Suprapubic skin (tissue), 3 donors: Measurements from ENCODE around the gene NEXN.

Experiments
- POLR2AphosphoS5 ChIP-seq, 3 donors: sonication (generic); formaldehyde crosslinking; IDR thresholded peaks; one replicate each; pipeline ENCODE4 v1.6.1; 2017; ENCODE audit warnings: antibody characterized with exemption in 3 of 3
- TF ChIP-seq, protein P1 (sequence below), 2 donors: fragments of 200-600 bp in 1 of 2; fragments of 450-650 bp in 1 of 2; sonication (generic) in 1 of 2; IDR thresholded peaks; one replicate each; pipeline ENCODE4 v1.5.1; 2016 to 2019; ENCODE audit warnings: antibody characterized with exemption in 2 of 2, mild to moderate bottlenecking in 1 of 2, moderate library complexity in 1 of 2

DNA sequence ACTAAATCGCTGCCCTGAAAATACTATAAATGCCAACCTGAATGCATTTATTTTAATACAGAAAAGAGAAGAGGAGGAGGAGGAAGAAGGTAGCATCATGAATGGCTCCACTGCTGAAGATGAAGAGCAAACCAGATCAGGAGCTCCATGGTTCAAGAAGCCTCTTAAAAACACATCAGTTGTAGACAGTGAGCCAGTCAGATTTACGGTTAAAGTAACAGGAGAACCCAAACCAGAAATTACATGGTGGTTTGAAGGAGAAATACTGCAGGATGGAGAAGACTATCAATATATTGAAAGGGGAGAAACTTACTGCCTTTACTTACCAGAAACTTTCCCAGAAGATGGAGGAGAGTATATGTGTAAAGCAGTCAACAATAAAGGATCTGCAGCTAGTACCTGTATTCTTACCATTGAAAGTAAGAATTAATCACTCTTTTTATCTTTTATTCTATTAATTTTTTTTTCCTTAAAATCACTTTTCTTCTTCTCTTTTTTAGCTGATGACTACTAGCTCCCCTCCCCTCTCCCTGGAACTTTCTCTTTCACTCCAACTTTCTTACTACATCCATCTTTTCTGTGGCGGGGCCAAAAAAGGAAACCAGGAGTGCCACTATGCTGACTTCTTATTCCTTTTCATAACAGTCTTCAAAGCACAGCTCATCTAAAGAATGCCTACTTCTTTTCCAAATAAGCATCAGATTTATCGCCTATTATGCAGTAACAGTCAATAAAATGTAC is 54.1 kb downstream of the NEXN start:
- TF ChIP-seq, protein P1, sequence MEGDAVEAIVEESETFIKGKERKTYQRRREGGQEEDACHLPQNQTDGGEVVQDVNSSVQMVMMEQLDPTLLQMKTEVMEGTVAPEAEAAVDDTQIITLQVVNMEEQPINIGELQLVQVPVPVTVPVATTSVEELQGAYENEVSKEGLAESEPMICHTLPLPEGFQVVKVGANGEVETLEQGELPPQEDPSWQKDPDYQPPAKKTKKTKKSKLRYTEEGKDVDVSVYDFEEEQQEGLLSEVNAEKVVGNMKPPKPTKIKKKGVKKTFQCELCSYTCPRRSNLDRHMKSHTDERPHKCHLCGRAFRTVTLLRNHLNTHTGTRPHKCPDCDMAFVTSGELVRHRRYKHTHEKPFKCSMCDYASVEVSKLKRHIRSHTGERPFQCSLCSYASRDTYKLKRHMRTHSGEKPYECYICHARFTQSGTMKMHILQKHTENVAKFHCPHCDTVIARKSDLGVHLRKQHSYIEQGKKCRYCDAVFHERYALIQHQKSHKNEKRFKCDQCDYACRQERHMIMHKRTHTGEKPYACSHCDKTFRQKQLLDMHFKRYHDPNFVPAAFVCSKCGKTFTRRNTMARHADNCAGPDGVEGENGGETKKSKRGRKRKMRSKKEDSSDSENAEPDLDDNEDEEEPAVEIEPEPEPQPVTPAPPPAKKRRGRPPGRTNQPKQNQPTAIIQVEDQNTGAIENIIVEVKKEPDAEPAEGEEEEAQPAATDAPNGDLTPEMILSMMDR (IDR thresholded peaks at IDR 0.05): no peak
- no peak for TF ChIP-seq POLR2AphosphoS5 (IDR thresholded peaks at IDR 0.05)
